ENCODE data around the gene FSCN2. TPM values are rescaled to one million over a fixed set of nuclear protein-coding genes. Genes with fewer than 3 reads are reported as not detected.

FSCN2 gene
- total RNA-seq, 6 donors from 2014 or later, result 2.7 to 37.7 (median 3.9) TPM

DNA sequence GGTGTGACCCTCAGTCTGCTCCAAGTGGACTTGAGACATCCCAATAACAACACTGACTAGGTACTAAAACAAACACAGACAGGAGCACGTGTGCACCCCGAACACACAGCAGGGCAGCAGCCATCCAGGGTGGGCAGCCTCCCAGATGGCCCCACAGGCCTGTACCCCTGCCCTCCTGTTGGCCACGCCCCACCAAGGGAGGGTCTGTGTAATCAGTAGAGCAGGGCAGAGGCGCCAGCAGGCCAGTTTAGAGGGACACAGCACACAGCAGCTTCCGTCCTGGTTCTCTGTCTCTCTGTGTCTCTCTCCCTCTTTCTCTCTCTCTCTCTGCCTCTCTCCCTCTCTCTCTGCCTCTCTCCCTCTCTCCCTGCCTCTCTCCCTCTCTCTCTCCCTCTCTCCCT lies 37.0 kb upstream of the FSCN2 start:
- no peaks in the 10 kb centered on the region for H3K27me3 ChIP-seq
- DNase-seq (peak in 1 of 2 donors; percentile 57), ATAC-seq (ENCODE audit: low FRiP score in 2 of 2) (no peak)
- no peaks in the 10 kb centered on the region for H3K9me3 ChIP-seq
- TF ChIP-seq, protein P1, sequence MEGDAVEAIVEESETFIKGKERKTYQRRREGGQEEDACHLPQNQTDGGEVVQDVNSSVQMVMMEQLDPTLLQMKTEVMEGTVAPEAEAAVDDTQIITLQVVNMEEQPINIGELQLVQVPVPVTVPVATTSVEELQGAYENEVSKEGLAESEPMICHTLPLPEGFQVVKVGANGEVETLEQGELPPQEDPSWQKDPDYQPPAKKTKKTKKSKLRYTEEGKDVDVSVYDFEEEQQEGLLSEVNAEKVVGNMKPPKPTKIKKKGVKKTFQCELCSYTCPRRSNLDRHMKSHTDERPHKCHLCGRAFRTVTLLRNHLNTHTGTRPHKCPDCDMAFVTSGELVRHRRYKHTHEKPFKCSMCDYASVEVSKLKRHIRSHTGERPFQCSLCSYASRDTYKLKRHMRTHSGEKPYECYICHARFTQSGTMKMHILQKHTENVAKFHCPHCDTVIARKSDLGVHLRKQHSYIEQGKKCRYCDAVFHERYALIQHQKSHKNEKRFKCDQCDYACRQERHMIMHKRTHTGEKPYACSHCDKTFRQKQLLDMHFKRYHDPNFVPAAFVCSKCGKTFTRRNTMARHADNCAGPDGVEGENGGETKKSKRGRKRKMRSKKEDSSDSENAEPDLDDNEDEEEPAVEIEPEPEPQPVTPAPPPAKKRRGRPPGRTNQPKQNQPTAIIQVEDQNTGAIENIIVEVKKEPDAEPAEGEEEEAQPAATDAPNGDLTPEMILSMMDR (IDR thresholded peaks at IDR 0.05), result no peak
- TF ChIP-seq EP300 (IDR thresholded peaks at IDR 0.05) (no peak), POLR2AphosphoS5 (IDR thresholded peaks at IDR 0.05) (no peak), POLR2A (IDR thresholded peaks at IDR 0.05) (no peak)
- H3K4me3 ChIP-seq, result no peak overlapping the region
- H3K36me3 ChIP-seq, result no peaks in the 10 kb centered on the region
- H3K27ac ChIP-seq, result no peak overlapping the region
- H3K4me1 ChIP-seq, result peaks cover 8 to 27% (median 15%) of the 10 kb centered on the region in 4 donors
- WGBS, 2 donors, result 35 to 43% methylated on average over 4 to 5 of the region's 5 CpGs

DNA sequence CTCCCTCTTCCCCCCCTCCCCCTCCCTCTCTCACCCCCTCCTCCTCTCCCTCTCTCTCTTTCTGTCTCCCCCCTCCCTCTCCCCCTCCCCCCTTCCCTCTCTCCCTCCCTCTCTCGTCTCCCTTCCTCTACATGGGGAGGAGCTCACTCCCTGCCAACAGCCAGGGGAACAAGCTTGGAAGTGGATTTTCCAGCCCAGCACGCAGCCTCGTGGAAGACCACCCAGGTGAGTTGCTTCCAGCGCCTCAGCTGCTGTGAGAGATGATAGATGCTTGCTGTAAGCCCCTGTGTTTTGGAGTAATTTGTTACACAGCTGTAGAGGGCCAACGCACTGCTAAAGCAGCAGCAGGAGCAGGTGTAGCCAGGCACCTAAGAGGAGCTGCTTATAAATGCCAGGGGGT lies 36.4 kb upstream of the FSCN2 start:
- WGBS, 2 donors, result 25 to 52% methylated on average over 3 to 4 of the region's 5 CpGs
- TF ChIP-seq POLR2AphosphoS5 (IDR thresholded peaks at IDR 0.05), result no peak
- TF ChIP-seq, protein P1 (IDR thresholded peaks at IDR 0.05), result no peak
- TF ChIP-seq EP300 (IDR thresholded peaks at IDR 0.05), result no peak
- Histone ChIP-seq H3K27me3 (no peaks in the 10 kb centered on the region), H3K4me3 (no peak overlapping the region), H3K9me3 (no peaks in the 10 kb centered on the region), H3K4me1 (peaks cover 8 to 27% (median 15%) of the 10 kb centered on the region in 4 donors), H3K36me3 (no peaks in the 10 kb centered on the region), H3K27ac (no peak overlapping the region)
- DNase-seq (no peak), ATAC-seq (ENCODE audit: low FRiP score in 2 of 2) (no peak)

DNA sequence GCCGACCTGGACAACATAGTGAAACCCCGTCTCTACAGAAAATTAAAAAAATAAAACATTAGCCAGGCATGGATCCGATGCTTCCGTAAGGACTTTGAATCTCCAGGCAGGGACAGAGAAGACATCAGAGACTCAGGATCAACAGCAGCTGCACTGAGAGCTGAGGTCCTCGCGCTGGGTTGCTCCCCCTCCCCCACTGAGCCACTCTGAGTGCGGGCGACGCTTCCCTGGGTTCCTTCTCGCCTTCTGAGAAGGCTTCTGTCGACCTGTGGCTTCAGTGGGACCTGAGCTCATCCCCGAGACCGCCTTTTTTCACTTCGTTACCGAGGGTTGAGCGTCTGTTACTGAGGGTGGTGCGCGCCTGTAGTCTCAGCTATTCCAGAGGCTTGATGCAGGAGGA lies 36.0 kb upstream of the FSCN2 start:
- Histone ChIP-seq H3K27me3 (no peaks in the 10 kb centered on the region), H3K9me3 (no peaks in the 10 kb centered on the region), H3K27ac (no peak overlapping the region), H3K4me3 (no peak overlapping the region), H3K36me3 (no peaks in the 10 kb centered on the region), H3K4me1 (peaks cover 8 to 27% (median 15%) of the 10 kb centered on the region in 4 donors)
- TF ChIP-seq POLR2AphosphoS5 (IDR thresholded peaks at IDR 0.05) (no peak), EP300 (IDR thresholded peaks at IDR 0.05) (no peak), POLR2A (IDR thresholded peaks at IDR 0.05) (no peak)
- TF ChIP-seq, protein P1 (IDR thresholded peaks at IDR 0.05), result no peak
- 64 to 67% methylated on average over 16 to 18 of the region's 18 CpGs for WGBS, 2 donors
- ATAC-seq (ENCODE audit: low FRiP score in 2 of 2), result no peak
- DNase-seq, result no peak

DNA sequence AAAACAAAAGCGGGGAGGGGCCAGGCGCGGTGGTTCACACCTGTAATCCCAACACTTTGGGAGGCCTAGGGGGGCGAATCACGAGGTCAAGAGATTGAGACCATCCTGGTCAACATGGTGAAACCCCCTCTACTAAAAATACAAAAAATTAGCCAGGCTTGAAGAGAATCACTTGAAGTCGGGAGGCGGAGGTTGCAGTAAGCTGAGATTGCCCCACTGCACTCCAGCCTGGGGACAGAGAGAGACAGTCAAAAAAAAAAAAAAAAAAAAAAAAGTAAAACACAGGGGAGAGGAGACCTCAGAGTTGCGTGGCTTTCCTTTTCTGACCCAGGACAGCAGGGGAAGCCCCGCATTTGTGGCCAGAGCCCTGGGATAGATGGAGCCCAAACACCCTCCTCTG lies 35.5 kb upstream of the FSCN2 start:
- 72% methylated on average over 9 of the region's 9 CpGs for WGBS, 2 donors
- no peak overlapping the region for H3K4me3 ChIP-seq
- H3K9me3 ChIP-seq, result no peaks in the 10 kb centered on the region
- no peaks in the 10 kb centered on the region for H3K36me3 ChIP-seq
- no peaks in the 10 kb centered on the region for H3K27me3 ChIP-seq
- H3K27ac ChIP-seq, result no peak overlapping the region
- DNase-seq (no peak), ATAC-seq (ENCODE audit: low FRiP score in 2 of 2) (no peak)
- TF ChIP-seq, protein P1 (IDR thresholded peaks at IDR 0.05), result no peak
- TF ChIP-seq EP300 (IDR thresholded peaks at IDR 0.05), result no peak
- TF ChIP-seq POLR2AphosphoS5 (IDR thresholded peaks at IDR 0.05), result no peak
- no peak for TF ChIP-seq POLR2A (IDR thresholded peaks at IDR 0.05)
- peaks cover 8 to 22% (median 10%) of the 10 kb centered on the region in 4 donors for H3K4me1 ChIP-seq
